Prostate gland (tissue), 2 donors: ENCODE results near the gene AMFR.

Experiments
- CTCF ChIP-seq, 4 experiments: fragments of 200-600 bp in 2 of 4; fragments of 450-650 bp in 2 of 4; sonication (generic) in 2 of 4; IDR thresholded peaks; 1 replicate in 3 of 4; 2 replicates in 1 of 4; pipeline ENCODE4 v1.5.1; 2016 to 2019; ENCODE audit warnings: antibody characterized with exemption in 4 of 4, mild to moderate bottlenecking in 2 of 4, moderate library complexity in 2 of 4
- POLR2A ChIP-seq: fragments of 450-650 bp; IDR thresholded peaks from one replicate; pipeline ENCODE4 v1.6.1; 2016; ENCODE audit warnings: antibody characterized with exemption, mild to moderate bottlenecking
- POLR2AphosphoS5 ChIP-seq: sonication (generic); formaldehyde crosslinking; IDR thresholded peaks from one replicate; pipeline ENCODE4 v1.6.1; 2017; ENCODE audit warnings: antibody characterized with exemption

- TF ChIP-seq CTCF (IDR thresholded peaks at IDR 0.05), result no peak
- TF ChIP-seq POLR2AphosphoS5, result no peak
- no peak for TF ChIP-seq POLR2A
Observed at GRCh38 chr16:56460101-56460500, 34.8 kb upstream of the AMFR start.
